Stimulated activated CD4-positive, alpha-beta T cell treated with anti-CD3 and anti-CD28 coated beads, Interleukin-15, amount 100 ng/mL, for 48 hours (primary cell): ENCODE data around the gene LAMB1.
"Not testable (repeated sequence)": the region's sequence is repeated elsewhere in the genome, so short reads cannot be mapped to it uniquely, and the experiment has no call there.

Source experiments
- DNase-seq, 2 donors: peaks; one replicate each; pipeline ENCODE4 v3.0.0-alpha.2; 2020; ENCODE audit warnings: low read depth in 2 of 2

LAMB1 gene

DNA sequence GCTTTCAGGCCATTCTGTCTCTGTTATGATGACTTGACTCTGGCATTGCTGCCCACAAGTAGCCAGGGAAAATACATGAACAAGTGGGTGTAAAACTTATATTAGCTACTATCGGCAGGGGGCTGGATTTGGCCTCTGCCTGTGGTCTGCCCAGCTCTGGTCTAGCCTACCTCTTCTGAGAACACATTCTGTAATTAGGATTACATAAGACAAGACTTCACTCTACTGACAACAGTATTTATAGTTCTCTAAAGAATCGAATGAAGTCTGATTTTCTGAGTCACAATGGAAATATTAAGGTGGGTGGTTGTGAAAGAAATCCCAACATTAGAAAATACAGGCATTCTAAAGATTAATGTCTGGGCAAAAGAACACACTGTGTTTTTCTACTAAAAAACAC lies 56.5 kb downstream of the LAMB1 start:
- DNase-seq, result no peak

DNA sequence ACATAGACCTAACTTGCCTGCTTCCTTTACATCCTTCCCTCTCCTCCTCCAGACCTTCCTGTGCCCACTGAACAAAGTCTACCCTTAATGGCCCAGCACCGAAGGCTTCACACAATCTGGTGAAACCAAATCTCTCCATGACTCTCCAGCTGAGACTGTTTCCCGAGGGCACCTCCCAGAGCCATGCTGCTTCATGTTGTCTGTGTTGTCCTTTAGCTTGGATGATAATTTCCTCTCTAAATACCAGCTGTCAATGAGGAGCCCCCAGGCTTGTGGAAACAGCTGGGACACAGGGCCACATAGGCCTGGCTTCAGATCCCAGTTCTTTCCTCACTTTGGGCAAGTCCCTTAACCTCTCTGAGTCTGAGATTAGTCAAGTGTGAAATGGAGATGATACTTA lies 57.6 kb downstream of the LAMB1 start:
- no peak for DNase-seq

DNA sequence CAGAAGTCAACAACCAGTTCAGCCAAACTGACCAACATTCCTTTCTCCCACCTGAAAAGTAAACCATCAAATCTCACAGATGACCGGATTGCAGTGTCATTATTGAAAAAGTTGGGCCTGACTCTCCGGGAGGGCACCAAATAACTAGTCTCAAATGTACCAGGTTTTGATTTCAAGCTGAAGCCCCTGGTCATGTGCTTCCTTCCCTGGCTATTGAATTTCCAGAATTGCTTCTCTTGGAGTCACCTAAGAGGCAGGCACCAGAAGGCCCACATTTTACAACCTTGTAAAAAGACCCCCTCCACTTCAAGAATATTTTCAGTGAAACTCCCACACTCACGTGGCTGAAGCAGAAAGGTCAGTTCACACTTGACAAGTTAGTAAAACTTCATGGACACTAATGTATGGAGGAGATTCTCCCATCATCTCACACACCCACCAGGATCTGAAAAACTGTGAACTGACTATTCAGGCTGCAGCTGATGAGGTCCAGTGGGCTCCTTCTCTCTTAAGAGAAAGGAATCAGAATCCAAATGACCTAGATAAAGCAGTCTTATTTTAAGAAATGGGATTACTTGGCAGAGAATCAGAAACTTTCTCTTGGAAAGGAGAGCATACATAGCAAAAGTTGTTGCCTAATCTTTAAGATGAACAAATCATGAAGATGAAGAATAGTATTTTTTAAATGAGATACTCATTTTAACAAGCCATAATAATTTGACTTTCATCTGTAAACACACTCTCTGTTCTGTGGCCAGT lies 58.4 kb downstream of the LAMB1 start:
- DNase-seq, result no peak

DNA sequence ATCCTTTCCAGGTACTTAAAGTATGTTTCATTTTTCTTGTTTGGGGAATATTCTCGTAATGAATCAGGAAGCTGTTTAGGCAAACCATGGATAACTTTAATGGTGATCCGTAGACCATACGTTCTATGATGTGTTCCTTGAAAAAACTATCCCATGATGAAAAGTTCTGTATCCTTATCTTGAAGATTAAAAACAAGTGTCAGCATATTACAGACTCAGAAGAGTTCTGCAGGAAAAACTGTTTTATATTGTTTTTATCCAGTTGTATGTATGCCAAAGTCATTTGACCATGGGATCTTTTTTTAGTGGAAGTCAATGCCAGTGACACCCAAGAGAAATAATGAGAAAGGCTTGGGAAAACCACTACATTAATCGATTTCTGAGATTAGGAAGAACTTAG lies 59.9 kb downstream of the LAMB1 start:
- no peak for DNase-seq

DNA sequence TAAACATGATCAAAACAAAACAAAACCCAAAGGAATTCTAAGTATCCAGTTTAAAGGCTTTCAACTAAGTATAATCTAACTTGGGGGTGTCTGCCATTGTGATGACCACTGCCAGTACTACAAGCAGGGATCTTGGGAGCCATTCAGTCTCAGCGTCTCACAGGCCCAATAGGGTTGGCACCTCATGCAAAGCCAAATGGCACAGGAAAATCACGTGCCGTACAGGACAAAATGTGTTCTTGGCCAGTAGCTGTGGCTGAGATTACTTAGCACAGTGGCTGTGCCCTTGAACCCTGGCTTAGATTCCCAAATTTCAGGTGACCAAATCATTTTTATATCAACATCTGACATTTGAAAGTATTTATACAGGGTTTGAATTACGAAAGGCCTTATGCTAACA lies 62.0 kb downstream of the LAMB1 start:
- no peak for DNase-seq

DNA sequence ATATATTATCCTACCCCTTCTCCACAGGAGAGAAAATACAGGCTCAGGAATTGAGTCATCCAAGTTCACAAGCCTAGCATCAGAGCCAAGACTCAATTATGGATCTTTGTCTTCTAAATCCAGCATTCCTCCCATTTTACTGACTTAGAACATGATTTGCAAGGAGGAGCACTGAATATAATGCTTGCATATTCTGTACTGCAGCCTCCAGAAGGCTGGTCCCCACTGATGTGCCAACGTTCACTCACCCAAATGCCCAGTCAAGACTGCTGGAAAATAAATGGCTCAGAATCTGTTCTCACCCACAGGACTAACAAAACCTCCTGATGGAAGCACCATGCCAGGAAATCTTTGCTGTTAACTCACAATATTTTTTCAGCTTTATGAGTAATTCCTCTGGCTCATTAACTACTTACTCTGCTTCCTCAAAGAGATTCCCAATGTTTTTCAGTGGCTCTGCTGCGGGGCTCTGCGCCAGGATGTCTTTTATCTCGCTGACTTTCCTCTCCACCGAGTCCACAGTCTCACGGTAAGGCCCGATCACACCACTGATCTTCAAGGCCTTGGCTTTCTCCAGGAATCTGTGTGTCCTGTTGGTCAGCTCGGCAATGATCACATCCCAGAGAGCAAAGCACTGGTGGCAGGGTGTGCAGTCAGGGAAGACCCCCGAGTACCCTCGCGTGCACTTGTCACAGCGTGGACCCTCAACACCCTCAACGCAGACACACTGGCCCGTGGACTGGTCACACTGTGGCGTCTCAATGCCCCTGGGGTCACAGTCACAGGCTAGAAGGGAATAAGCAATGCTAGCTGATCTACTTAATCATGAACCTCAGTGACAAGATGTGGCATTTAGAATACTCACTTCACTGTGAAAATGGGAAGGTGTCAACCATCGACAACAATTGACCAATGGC lies 63.1 kb downstream of the LAMB1 start:
- DNase-seq, result no peak

DNA sequence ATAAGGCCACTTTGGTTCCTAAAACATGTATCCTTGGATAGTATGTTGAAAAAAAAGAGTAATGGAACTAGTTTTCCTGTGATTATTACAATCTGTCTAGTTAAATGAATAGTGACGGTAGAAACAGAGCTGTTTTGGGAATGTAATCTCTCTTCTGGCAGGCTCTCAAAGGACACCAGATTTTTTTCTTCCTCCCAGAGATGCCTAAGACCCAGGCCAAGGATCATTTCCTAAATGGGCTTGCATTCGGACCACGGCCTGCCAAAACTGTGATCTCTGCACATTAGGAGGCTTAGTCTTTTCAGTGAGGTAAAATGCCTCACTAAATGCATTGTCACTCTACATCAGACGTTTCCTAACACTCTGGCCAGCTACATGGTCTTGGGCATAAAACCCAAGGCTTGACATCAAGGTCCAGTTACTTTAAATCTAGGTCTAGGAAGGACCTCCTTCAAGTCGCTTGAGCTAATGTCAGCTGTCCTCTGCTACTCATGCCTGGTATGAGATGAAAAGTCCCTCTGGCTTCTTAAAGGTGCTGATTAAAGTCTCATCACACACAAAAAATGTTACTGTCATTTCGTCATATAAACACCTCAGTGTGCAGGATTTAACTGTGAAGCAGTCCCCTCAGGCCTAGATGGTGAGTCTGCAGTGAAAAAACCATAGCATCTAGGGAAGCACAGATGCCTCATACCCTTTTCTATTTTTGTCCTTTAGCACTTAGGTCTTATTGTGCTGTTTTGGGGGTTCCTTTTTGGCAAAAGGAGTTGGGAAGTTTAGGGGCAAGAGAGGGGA lies 64.3 kb downstream of the LAMB1 start:
- DNase-seq, result no peak

DNA sequence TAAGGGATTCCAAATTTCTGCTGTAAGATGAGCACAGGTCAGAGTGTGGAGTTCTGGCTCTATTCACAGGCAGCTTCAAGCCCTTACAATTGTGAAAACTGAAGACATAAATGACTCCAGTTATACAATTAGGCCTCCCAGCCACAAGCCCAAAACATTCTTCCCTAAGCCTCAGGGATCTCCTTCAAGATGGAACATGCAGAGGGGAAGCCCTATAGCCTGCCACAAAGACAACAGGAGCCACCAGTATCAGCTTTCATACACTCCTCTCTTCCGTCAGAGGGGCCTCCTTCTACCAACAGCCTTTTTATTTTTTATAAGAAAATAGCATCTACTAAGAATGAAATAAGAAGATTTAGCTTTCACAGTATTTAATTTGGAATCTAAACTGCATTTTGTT lies 65.4 kb downstream of the LAMB1 start:
- no peak for DNase-seq

DNA sequence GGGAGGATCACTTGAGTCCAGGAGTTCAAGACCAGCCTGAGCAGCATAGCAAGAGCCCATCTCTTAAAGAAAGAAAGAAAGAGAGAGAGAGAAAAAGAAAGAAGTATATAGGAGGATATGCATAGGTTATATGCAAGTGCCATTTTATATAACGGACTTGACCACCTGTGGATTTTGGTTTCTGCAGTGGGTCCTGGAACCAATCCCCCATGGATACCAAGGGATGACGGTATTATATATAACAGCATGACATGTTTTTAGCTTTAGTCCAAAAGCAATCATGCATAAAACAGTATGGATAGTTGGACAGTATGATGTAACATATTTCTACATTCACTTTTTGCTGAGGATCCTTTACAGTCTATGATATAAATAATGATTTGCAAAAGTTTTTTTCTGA lies 66.6 kb downstream of the LAMB1 start:
- DNase-seq, result no peak

DNA sequence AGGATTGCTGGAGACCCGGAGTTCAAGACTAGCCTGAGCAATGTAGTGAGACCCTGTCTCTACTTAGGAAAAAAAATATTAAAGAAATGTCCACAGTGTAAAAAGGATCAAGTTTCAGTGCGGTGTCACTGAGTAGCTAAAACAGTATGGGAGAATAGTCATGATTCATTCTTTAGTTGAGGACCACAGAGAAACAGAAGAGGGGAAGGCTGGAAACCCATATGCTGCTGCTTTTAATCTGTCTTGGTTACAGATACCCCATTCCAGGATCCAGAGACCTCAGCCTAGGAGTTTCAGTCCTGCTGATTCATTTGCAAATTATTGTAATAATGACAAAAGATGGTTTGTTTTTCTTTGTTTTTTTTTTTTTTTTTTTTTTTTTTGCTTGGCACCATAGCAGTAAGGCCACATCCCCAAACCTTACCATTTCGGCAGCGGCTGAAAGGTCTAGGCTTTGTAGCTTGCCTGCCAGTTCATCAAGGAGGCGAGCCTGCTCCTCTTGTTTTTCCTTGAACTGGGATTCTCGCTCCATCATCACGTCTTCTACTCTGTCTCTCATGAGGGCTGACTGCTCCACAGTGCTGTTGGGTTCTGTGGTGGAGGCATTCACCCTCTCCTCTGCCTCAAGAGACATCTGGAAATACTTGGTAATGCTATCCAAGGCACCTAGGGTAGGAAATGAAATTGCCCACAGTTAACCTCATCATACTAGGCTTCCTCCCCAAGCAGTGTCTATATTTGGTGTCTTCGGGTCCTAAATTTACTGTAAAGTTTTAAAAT lies 67.8 kb downstream of the LAMB1 start:
- DNase-seq, result no peak

DNA sequence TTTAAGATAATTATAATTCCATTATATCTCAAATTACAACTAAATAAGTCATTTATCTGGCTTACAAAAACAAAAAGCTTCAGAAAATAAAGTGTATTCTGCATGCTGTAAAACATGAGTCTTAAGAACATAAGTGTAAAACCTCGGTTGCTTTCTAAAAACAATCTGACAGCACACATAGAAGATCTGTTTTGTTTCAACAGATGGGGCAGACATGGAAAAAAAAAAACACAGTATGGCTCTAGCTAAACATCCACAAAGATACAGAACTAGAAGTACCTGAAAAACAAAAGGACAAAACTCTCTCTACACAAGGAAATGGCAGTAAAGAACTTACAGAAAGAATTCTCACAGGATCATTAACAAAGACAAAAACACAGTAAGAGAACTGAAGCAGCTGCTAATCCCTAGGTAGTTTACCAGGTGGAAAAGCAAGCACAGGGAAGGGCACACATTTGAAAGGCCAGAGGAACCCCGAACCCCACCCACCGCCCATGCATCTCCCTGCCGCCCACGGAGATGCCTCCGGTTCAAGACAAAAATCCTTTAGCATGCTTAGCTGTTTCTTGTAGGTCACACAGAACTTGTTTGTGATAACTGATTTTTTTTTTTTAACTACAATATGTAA lies 69.5 kb downstream of the LAMB1 start:
- no peak for DNase-seq

DNA sequence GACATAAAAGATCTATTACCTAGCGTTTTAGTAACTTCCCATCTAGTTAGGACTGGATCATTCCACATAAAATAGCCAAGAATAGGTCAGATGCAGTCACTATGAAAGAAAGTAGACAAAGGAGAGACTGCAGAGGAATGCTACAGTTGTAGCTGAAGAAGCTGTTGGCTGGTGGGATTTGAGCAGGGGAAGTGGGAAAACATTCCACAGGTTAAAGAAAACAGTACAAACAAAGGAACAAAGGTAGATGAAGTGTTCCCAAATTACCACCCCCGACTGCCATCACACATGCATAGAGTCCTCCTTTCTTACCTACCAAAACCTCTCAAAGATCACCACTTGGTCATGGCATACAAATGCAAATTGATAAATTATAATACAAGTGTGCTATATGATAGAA lies 70.2 kb downstream of the LAMB1 start:
- no peak for DNase-seq

DNA sequence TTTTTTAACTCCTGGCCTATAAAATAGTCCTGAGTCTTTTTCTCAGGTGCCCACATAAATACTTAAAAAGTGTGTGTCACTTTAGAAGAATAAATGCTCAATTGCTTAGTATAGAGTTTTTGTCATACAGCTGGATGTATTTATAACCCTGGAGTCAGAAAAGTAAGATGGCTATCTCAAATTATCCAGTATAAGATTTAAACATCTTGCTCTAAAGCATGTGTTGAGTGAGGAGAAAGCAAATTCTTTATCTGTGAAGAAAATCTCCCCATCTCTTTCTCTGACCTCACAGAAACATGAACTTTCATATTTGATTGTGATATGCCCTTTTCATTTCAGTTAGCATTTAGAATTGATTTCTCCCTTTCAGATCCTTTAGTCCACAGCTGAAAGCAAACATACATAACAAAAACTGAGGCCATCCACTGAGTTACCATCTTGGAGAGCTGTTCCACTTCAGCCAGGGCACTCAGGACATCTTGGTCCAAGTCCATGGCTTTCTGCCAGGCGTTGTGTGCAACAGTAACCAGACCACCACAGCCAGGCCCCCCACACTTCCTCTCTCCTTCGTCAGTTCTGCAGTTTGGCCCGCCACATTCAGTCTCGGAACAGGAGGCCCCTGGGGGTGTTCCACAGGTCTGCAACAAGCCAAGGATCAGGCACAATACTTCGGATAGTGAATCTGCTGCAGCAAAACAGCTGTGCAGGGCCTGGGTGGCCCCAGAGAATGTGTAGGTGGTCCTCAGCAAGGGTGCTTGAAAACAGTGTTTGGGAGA lies 71.0 kb downstream of the LAMB1 start:
- DNase-seq, result no peak

DNA sequence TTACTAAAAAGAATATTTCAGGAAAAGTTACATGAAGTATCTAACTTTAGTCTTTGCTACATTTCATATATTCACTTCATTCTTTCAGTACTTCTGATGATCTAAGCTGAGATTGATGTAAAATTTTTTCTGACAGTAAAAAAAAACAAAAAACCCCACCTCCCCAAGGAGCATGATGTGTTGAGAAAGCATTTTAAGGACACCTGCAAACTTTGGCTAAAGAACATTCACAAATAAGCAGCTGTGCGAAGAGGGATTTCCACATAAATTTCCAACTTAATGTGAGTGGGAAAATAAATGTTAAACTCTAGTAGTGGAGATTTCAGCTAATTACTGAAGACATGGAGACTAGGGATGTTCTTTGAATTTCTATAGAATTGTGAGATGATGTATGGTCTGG lies 76.5 kb downstream of the LAMB1 start:
- no peak for DNase-seq

DNA sequence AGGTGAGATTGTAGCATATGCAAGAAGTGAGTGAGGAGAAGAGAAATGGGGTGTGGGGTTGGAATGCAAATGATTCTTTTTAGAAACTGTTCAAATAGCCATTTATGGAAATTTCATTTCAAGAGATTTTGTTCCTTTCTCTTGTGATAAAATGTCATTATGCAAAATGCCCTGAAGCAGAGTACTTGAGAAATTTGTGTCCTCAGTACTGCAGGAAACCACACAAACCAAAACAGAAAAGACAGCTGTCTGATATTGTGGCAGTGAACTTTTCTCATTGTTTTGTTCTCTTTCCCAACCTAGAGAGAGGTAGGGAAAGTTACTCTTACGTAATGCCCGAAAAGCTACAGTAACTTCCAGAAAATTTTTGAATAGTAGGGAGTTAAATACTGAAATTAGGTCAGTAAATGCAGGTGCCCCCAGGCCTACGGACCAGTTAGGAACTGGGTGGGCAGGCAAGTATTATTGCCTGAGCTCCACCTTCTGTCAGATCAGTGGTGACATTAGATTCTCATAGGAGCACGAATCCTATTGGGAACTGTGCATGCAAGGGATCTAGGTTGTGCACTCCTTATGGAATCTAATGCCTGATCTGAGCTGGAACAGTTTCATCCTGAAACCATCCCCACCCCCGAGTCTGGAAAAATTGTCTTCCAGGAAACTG lies 78.0 kb downstream of the LAMB1 start:
- DNase-seq, result no peak

DNA sequence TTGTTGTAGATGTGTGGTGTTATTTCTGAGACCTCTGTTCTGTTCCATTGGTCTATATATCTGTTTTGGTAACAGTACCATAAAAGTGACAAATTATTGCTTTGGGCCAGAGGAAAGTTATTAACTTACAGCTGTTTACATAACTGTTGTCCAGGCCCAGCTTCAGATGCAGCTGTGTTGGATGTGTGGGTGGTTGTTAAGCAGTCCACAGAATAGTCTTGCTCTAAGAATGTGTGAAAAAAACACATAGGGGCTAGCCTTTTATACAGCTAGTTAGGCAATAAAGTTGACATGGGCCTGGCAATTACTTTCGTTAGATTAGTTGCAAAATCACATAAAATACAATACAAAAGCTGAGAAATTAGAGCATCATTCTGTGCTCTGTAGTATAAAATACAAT lies 80.1 kb downstream of the LAMB1 start:
- DNase-seq, result no peak

DNA sequence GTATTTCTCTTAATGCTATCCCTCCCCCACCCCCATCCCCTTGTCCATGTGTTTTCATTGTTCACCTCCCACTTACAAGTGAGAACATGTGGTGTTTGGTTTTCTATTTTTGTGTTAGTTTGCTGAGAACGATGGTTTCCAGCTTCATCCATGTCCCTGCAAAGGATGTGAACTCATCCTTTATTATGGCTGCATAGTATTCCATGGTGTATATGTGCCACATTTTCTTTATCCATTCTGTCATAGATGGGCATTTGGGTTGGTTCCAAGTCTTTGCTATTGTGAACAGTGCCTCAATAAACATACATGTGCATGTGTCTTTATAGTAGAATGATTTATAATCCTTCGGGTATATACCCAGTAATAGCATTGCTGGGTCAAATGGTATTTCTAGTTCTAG lies 81.1 kb downstream of the LAMB1 start:
- not testable (repeated sequence) for DNase-seq

DNA sequence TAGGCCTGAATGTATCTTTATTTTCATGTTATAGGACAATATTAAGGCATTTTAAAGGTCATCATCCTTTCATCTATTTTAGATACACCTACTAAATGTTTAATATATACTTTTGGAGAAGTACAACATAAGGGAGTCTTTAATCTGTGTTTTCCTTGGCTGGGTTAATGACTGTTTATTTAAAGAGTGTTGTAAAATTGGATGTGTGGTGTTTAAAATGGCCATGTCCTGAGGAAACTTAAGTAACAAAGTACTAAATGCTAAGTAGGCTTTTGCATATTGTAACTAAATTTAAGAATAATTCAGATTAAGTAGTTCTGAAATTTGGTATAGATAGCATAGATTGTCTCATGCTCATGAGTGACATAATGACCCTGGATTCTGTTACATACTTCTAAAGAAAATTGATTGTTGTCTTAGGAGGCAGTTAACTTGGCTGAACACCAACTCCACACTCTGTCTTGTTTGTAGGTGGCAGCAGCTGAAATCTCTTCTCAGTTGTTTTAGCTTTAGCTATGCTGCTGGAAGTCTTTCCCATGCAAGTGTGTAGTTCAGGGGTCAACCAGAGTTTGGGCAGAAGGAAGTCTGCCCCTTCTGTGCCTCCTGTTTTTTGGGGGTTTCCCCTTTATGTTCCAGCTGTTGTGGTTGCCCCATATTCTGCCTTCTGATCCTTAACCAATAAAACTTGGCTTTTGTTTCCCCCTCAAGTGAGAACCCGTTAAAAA lies 82.8 kb downstream of the LAMB1 start:
- DNase-seq, result no peak

DNA sequence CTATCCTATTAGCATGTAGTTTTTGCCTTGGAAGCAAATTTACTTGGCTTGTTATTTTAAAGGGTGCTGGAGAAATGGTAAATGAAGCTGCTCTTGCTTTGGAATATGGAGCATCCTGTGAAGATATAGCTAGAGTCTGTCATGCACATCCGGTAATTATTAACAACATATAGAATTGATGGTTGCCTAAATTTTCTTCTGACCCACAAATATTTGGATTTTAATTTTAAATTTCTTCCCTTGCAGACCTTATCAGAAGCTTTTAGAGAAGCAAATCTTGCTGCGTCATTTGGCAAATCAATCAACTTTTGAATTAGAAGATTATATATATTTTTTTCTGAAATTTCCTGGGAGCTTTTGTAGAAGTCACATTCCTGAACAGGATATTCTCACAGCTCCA lies 84.0 kb downstream of the LAMB1 start:
- no peak for DNase-seq
